SH-SY5Y (cell line): Measurements from ENCODE around the gene BCKDHA.

ENCODE experiments used
- GATA2 ChIP-seq: IDR thresholded peaks from 2 replicates; pipeline ENCODE4 v1.6.1; 2011; ENCODE audit warnings: mild to moderate bottlenecking, low read depth, low read length
- GATA3 ChIP-seq: IDR thresholded peaks from 2 replicates; pipeline ENCODE4 v1.6.1; 2011; ENCODE audit warnings: low read depth, mild to moderate bottlenecking, low read length, moderate library complexity

DNA sequence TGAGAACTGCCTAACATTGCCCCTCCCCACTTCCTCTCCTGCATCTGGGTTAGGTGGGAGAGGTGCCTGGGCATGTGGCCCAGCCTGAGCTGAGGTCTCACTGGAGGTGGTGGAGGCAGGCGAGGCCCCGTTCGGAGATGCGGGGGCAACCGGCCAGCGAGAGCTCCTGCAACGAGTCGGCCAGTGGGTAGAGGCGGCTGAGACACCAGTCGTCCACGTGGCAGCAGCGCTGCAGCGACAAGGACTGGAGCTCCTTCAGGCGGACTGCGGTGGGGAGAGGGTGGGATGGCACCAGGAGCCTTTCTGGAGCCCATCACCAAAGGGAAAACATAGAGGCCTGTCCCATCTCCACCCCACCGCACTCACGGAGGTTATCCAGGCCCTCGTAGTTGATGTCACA, 35.6 kb downstream of the BCKDHA start:
- no peak for TF ChIP-seq GATA3
- TF ChIP-seq GATA2: no peak
